ENCODE data around the gene SWI5.
"Not testable (repeated sequence)": the region's sequence is repeated elsewhere in the genome, so short reads cannot be mapped to it uniquely, and the experiment has no call there.

The SWI5 gene

DNA sequence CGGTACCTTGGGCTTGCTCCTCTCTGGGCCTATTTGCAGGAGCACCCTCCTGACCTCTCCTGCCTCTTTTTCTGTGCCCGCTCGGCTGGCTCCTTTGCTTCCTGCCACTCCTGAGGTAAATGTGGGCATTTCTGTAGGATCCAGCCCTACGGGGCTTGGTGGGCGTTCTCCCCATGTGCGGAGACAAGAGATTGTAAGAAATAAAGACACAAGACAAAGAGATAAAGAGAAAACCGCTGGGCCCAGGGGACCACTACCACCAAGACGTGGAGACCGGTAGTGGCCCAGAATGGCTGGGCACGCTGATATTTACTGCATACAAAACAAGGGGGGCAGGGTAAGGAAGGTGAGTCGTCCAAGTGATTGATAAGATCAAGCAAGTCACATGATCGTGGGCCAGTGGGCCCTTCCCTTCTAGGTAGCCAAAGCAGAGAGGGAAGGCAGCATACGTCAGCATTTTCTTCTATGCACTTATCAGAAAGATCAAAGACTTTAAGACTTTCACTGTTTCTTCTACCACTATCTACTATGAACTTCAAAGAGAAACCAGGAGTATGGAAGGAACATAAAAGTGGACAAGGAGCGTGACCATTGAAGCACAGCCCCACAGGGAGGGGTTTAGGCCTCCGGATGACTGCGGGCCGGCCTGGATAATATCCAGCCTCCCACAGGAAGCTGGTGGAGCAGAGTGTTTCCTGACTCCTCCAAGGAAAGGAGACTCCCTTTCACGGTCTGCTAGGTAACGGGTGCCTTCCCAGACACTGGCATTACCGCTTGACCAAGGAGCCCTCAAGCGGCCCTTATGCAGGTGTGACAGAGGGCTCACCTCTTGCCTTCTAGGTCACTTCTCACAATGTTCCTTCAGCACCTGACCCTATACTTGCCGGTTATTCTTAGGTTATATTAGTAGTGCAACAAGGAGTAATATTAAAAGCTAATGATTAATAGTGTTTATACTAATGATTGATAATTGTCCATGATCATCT is 3.3 kb downstream of the SWI5 start:
- not testable (repeated sequence) for DNase-seq

DNA sequence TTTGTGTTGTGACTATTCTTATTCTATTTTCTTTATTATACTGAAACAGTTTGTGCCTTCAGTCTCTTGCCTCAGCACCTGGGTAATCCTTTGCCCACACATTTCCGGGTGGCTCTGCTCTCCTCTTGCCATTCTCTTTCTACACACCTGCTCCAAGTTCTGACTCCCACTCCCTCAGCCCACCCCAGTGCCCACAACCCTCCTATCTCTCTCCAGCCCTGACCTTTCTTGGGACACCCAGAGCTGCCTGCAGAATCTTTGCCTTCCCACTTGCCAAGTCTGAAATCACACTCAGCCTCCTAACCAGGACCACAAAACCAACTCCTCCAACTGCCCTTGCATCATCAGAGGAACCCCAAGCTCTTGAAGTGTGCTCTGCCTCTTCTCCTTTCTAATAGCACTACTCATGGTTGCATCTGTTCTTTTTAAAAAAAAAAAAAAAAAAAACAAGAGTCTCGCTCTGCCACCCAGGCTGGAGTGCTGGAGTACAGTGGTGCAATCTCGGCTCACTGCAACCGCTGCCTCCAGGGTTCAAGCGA is 4.1 kb downstream of the SWI5 start:
- DNase-seq, result no peak

DNA sequence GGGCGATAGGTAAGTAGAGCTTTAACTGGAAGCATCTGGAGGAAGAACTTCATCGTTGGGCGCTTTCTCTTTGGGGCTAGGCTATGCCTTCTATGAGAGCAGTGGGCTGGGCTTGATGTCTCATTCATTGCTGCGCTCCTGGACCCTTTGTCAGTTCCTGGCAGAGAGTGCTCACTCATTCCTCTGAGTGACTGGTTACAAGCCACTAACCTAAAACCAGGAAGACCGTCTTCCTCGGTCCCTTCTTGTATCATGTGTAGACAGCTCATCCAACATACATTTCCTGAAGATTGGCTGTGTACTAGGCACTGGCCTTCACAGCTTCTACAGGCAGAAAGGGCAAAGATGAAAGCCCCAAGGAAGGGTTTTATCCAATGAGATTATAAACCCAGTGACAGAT is 6.4 kb downstream of the SWI5 start:
- DNase-seq, result no peak

DNA sequence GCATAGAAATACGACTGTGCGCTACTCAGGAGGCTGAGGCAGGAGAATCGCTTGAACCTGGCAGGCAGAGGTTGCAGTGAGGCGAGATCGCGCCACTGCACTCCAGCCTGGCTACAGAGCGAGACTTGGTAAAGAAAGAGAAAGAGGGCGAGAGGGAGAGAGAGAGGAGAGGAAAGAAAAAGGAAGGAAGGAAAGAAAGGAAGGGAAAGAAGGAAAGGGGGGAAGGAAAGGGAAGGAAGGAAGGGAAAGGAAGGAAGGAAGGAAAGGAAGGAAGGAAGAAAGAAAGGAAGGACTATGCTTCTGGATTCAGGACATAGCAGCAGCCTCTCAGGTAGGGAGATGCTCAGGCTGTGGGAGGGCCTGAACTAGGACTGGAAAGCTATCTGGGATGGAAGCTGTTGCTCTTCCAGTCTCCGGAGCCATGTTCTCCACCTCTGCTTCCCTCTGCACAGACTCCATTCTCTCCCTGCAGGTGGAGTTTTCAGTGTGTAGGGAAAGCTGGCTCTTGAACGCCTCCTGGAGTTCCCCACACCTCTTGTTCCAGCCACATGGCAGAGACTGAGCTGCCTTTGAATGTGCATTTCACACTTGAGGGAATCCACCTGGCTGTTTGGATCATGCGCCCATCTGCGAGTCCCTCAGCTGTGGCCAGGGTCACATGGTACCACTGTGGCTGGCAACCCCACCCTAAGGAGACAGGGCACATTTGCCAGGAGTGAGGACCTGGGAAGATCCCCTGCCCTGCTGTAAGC is 9.1 kb downstream of the SWI5 start:
- no peak for DNase-seq

DNA sequence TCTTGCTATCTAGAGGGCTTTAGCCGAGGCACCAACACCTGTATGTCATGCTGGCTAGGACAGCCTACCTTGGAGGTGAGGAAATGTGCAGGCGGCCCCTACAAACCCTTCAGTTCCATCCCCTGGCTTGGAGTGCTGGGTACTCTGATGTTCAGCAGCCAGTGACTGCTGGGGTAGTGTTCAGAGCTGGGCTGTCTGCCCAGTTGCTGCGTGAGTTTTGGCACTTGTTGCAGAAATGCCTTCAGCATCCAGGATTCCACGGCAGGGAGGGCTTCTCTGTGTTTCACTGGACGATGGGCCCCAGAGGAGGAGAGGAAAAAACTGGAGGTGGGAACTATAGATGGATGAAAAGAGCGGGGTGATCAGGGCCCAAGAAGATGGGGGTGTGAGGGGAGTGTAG is 10.4 kb downstream of the SWI5 start:
- no peak for DNase-seq

DNA sequence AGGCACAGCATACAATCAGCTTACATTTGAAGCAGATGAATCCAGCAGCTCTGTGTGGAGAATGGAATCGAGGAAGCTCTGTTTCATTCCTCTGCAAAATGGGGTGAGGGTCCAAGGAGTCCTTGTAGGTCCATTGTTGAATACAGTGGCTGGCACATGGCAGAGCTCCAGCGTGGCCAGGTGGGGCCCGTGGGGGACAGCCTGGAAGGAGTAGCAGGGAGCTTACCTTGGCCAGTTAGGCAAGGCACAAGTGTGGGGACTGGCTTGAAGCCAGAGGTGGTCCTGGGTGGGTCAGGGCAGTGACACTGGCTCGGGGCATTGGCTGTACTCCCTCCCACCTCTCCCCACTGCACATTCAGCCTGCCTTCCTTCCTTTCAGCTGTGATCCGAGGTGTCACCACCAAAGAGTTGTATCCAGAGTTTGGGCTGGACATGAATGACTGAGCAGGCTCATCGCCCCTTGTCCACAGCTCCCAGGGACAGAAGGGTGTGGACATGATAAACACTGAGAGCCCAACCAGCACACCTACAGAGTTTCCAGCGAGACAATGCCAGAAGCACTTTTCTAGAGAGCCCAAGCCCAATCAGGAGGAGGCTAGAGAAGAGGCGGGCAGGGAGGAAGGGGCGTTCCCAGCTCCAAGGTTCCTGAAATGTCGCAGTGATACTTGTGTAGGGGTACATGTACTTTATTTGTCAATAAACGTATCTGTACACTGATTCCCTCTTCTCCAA is 12.4 kb downstream of the SWI5 start:
- no peak for DNase-seq

DNA sequence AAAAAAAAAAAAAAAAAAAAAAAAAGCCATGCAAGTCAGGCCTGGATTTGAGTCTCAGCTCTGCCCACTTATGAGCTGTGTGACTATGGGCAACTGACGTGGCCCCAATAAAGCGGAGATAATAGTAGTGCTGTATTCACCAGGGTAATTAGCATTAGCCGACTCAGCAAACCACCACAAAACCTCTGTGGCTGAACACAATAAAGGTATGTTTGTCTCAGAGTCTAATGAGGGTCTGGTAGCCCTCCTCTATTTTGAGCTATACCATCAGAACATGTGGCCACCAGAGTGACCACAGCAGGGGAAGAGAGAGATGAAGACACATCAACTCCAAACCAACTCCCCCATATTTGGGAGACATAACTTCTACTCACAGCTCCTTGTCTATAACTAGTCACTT is 15.9 kb downstream of the SWI5 start:
- no peak for DNase-seq

DNA sequence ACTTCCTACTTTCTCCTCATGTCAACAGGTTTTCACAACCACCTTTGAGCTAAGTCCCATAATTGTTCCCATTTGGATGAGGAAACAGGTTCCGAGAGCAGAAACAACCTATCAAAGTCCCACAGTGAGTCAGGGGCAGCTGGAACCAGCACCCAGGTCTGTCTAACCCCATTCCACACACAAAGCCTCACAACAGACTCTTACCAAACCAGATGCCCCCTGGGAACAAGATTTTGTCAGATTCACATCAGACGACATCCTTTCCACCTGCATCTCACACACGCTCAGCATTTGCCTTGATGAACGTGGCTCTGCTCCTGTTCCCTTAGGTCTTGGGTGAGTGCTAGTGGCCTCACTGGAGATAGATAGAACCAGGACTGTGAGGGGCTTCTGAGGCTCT is 17.0 kb downstream of the SWI5 start:
- no peak for DNase-seq

DNA sequence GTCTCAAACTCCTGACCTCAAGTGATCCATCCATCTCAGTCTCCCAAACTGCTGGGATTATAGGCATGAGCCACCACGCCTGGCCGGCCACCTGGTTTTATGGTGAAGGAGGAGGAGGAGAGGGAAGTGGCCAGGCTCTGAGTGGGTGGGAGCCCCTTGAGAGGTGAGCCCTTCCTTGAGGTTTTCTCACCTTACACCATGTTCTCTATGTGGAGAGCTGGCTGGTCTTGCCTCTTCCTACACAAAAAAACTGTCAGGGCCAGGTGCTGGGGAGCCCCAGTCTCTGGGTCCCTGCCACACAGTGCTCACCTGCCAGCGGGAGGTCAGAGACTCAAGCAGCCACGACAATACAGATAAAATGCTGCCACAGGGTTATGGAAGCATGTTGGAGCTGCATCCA is 18.1 kb downstream of the SWI5 start:
- DNase-seq, result no peak

DNA sequence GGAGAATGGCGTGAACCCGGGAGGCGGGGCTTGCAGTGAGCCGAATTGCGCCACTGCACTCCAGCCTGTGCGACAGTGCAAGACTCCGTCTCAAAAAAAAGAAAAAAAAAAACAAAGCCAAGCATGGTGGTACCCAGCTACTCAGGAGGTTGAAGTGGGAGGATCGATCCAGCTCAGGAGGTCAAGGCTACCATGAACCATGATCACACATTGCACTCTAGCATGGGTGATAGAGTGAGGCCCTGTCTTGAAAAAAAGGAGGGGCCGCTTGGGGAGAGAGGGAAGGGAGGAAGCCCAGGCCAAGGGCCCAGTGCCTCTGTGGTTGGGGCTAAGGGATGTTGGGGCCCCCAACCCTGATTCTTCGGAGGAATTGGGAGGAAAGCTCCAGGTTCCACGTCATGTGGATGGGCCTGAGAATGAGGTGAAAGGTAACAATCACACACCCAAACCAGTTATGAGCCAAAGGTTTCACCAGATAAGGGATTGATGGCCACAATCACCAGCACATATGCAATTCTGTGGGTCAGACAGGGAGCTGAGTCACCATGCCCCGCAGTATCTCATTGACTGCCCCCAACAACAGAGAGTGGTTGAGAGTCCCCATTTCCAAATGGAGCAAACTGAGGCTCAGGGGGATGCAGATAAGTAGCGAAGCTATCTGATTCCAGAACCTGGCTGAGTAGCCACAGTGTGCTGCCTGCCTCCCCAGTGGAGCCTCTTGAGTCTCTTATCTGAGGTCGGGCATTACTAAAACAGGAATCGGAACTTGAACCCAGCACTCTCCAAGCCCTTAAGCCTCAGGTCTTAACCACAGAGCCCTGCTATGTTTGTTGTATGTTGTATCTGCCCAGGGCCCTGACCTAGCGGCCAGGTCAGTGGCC is 20.5 kb downstream of the SWI5 start:
- DNase-seq, result no peak

DNA sequence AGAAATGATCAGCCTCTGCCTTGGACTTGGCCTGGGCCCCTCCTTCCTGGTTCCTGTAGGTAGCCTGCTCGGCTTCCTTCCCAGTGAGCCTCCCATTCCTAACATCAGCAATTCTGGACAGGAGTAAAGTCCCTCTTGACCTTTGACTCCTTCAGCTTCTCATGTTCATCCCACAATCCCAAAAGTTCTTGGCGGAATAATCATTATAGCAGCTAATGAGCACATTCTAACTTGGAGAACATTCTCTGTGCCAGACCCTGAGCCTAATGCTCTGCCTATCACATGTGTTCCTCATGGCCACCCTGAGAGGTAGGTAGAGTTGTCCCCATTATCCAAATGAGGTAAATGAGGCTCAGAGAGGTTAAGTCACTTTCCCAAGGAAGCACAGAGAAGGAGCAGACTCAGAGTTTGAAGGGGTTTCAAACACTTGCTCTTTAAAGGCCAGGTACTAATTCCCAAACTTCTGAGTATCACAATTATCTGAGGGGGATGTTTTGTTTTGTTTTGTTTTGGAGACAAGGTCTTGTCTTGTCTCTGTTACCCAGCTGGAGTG is 21.2 kb downstream of the SWI5 start:
- no peak for DNase-seq

DNA sequence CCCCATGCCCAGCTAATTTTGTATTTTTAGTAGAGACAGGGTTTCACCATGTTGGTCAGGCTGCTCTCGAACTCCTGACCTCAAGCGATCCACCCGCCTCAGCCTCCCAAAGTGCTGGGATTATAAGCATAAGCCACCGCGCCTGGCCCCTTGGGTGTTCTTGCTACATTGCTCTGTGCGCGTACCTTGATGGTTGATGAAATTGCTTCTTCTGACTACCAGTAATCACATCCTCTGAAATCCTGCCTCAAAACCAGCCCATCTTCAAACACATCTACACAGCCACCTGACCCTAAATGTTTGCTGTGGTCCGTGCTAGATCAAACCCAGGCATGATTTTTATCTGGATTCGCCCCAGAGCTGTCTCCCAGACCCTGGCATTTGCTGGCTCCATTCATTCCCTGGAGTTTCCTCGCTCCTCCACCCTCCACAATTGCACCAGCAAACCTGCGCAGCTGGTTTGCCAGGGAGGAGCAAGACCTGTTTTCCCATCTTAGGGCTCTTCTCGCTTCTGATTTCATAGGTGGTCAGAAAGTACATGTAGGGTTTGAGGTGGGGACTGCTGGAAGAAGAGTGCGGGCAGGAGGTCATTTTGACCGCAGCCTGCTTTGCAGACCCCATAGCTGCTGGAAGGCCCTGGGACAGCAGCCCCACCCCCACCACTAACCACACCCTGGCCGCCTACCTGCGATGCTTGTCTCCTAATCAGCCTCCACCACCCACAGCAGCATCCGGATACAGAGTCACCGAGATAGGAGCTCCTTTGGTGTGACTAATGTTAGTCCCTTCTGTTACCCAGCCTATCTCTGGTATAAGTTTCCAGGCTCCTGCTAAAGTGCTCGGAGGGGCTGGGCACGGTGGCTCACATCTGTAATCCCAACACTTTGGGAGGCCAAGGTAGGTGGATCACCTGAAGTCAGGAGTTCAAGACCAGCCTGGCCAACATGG is 22.7 kb downstream of the SWI5 start:
- no peak for DNase-seq

DNA sequence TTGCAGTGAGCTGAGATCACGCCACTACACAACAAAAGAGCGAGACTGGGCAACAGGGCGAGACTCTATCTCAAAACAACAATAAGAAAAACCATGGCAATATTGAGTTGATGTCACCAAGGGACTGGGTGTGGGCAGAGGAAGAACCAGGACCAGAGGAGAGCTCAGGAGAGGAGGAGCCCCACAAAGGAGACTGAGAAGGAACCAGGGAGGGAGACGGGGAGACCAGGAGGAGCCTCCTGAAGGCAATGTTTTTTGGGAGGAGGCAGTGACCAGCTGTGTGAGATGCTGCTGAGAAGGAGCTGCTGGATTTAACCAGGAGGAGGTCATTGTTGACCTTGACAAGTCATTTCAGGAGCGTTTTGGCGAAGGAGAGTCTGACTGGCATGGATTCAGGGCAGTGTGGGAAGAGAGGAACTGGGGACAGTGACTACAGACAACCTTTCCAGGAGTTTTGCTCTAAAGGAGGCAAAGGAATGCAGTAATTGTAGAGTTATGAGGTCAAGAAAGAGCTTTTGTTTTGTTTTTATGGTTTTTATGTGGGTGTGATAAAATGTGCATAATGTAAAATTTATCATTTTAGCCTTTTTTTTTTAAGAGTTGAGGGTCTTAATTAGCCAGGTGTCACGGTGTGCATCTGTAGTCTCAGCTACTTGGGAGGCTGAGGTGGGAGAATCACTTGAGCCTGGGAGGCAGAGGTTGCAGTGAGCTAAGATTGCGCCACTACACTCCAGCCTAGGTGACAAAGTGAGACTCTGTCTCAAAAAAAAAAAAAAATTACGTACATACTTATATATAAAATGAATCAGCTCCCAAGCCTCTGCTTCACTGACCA is 28.3 kb downstream of the SWI5 start:
- no peak for DNase-seq

DNA sequence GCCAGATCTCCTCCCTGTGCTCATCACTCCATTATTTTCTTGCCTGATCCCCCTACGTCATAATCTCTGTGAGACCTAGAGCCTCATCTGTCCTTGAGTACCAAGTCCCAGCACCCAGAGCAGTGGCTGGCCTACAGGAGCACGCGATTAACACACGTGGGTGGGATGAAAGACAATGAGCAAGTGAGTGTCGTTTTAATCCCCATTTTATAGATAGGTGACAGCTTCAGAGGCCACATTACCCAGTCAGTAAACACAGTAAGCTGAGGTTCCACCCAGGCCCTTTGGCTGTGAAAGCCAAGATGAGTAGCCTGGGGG is 28.9 kb downstream of the SWI5 start:
- DNase-seq, result no peak

DNA sequence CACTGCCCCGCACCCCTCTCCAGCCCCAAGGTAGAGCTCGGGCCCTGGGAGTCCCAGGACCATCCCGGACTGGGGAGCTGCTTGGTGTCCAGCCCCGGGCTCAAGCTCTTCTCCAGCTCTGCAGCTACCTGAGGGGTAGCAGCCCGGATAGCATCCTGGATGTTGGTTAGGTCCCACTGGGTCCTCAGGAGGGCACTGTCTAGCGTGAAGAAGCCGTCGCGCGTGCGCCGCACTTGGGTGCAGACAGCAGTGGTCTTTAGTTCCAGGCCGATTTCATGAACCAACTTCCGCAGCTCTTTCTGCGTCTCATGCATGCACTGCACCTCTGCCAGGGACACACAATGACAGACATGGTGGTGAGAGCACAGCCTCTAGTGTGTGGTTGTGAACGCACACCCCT is 33.5 kb downstream of the SWI5 start:
- no peak for DNase-seq

DNA sequence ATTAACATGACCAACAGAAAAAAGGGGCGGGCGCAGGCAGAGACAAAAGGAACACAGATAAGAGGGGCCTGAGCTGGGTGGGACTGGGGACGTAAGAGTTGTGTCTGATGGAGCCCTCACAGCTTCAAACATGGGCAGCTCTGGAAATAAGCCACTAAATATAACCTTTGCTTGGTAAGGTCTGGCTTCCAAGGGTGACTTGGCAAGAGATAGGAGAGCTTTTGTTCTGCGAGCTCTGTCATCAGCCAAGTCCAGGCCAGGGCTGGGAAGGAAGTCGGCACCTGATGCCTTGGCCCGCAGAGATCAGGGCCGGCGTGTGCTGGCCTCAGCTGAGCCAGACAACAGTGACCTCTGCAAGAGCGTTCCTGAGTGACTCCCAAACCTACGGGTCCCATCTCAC is 34.4 kb downstream of the SWI5 start:
- DNase-seq, result no peak

DNA sequence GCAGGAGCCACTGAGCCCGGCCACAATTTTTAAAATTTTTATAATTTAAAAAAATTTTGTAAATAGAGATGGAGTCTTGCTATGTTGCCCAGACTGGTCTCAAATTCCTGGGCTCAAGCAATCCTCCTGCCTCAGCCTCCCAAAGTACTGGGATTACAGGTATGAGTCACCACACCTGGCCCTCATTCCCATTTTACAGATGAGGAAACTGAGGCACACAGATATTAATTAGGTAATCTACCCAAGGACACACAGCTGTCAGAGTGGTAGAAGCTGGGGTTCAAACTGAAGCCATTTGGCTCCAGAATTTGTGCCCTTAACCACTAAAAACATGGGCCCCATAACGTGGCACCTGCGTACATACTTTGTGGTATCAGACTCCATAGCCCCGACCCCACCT is 38.6 kb downstream of the SWI5 start:
- no peak for DNase-seq

DNA sequence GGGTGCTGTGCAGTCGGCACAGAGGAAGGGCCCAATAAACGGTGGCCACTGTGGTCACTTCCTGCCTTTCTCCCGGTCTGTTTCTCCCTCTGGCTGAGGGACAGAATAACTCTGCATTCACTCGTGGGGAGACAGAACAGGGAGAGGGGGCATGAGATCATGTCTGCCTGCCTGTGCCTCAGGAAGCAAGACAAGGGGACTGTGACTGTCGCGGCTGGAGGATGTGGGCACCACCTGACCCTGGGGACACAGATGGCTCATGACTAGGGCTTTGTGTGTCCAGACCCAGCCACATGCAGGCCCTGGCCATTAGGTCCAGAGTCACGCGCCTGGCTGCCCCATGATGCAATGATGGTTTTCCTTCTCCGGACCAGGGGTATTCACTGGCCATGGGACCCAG is 40.3 kb downstream of the SWI5 start:
- DNase-seq, result no peak

DNA sequence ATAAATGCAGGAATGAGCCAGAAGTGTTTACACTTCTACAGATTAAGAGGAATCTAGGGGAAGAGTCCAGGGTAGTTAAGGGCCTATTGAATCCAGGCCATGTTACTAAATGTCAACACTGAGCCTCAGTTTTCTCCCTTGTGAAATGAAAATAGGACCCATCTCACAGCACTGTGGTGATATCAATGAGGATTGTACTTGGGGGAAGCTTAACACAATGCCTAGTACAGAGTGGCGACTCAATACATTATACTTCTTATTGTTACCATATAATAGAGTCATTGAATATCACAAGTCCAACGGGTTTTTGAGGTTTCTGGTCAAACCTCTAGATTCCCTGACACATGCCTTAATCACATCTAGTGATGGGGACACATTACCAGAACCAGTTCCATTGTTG is 41.6 kb downstream of the SWI5 start:
- no peak for DNase-seq

DNA sequence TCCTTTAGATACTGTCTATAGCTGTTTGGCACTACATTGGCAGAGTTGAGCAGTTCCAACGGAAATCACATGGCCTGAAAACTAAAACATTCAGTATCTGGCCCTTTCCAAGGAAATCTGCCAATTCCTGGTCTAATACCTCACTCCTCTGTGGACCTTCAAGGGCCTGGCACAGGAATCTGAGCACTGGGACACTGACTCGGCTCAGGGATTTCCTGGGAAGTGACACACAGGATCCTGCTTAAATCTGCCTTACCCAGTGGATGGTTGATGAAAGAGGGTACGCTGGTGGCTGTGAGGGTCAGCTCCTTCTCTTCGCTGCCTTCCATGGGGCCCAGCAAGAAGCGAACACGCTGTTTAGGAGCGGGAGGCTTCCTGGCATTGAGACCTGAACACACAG is 45.3 kb downstream of the SWI5 start:
- no peak for DNase-seq
